D721Med (cell line): ENCODE measurements around the gene CTSZ.
"Not testable (repeated sequence)": the region's sequence is repeated elsewhere in the genome, so short reads cannot be mapped to it uniquely, and the experiment has no call there.

Experiments used
- DNase-seq: peaks from one replicate; pipeline ENCODE4 v3.0.0; 2011; ENCODE audit warnings: low spot score; ENCODE audit not compliant: insufficient read length
- FAIRE-seq: peaks from 2 replicates; lab custom pipeline; 2011; peaks lifted over from hg19 to GRCh38; lab: Jason Lieb, UNC
- CTCF ChIP-seq: IDR thresholded peaks from 2 replicates; pipeline ENCODE4 v1.5.1; 2012; ENCODE audit warnings: mild to moderate bottlenecking, control low read depth; ENCODE audit not compliant: insufficient read depth; ENCODE audit errors: missing control alignments

Gene CTSZ

GRCh38 chr20:58985656-58986055 lies 21.4 kb downstream of the CTSZ start:
- DNase-seq = no peak
- FAIRE-seq = no peak
- no peak for TF ChIP-seq CTCF

DNA sequence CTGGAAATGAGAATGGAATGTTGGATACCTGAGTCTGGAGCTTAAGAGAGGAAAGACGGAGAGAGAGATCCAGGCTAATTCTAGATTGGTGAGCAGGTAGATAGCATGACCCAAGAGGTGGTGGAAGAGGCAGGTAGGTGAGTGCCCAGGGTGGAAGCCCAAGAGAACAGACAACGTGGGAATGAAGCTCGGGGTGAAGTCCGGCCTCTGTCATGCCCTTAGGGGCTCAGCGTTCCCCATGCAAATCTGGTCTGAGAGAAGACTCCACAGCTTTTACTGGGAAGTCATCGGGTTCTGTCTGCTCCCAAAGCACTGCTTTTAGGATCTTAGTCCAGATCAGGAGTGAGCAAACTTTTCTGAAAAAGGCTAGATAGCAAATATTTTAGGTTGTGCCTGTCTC lies 22.4 kb downstream of the CTSZ start:
- FAIRE-seq = no peak
- DNase-seq = no peak
- no peak for TF ChIP-seq CTCF

DNA sequence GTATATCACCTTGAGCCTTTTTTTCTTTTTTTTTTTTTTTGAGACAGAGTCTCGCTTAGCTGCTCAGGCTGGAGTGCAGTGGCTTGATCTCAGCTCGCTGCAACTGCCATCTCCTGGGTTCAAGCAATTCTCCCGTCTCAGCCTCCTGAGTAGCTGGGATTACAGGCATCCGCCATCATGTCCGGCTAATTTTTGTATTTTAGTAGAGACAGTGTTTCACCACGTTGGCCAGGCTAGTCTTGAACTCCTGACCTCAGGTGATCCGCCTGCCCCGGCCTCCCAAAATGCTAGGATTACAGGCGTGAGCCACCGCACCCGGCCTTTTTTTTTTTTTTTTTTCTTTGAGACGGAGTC lies 24.0 kb downstream of the CTSZ start:
- not testable (repeated sequence) for FAIRE-seq, DNase-seq

GRCh38 chr20:58982406-58983114 lies 24.5 kb downstream of the CTSZ start:
- no peak for DNase-seq
- no peak for TF ChIP-seq CTCF
- FAIRE-seq = no peak

DNA sequence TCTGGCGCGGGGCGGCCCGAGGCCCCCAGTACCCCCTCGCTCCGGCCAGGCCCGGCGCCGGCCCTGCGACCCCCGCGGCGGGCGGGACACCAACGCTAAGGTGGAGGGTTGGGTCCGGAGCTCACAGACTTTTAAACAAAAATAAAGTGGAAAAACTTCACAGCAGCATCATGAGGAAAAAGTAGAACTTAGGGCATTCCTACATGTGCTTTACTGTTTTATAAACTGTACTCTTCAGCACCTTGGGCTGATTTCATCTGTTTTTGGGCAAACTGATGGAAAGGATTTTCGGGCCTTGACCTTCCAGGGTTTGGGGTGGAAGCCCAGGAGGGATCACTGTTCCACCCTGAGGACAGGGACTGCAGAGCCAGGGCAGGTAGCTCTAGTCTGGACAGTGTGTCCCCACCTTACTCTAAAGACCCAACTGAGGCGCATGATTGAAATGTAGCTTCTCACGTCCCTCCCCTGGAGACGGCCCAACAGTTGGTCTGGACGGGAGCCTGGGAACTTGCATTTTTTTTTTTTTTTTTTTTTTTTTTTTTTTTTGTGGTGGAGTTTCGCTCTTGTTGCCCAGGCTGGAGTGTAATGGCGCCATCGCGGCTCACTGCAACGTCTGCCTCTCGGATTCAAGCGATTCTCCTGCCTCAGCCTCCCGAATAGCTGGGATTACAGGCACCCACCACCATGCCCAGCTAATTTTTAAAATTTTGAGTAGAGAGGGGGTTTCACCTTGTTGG lies 25.3 kb downstream of the CTSZ start:
- FAIRE-seq = no peak
- no peak for TF ChIP-seq CTCF
- no peak for DNase-seq

- no peak for FAIRE-seq
Measured at GRCh38 chr20:58980711-58981627, 26.1 kb downstream of the CTSZ start, which contains the start of gene NELFCD. NELFCD (plus strand) TSS chr20:58981256; CDS start chr20:58981310, 54 bp downstream.

More at GRCh38 chr20:58980711-58981627, 26.1 kb downstream of the CTSZ start, which contains the start of gene NELFCD:
- peak; percentile 94 for DNase-seq
- no peak for TF ChIP-seq CTCF
